Lower lobe of right lung (tissue), 2 donors: ENCODE results near the gene UQCRHL. TPM values are rescaled to one million over a fixed set of nuclear protein-coding genes. Genes with fewer than 3 reads are reported as not detected.

Experiments
- ATAC-seq, 2 donors: fragments of 200-7000 bp; cut with Tn5 transposase; one replicate each; pipeline ENCODE4 v1.9.1; 2020 to 2022; ENCODE audit warnings: mild to moderate bottlenecking in 2 of 2, moderate library complexity in 2 of 2
- DNase-seq: peaks from one replicate; pipeline ENCODE4 v3.0.0-alpha.2; 2020
- H3K27ac ChIP-seq: fragments of 200-600 bp; one replicate; pipeline ENCODE4 v1.8.0; 2022
- H3K27me3 ChIP-seq: fragments of 200-600 bp; one replicate; pipeline ENCODE4 v1.8.0; 2022; ENCODE audit warnings: low read depth
- H3K36me3 ChIP-seq: fragments of 200-600 bp; one replicate; pipeline ENCODE4 v1.8.0; 2022; ENCODE audit warnings: mild to moderate bottlenecking
- H3K4me1 ChIP-seq: fragments of 200-600 bp; one replicate; pipeline ENCODE4 v1.8.0; 2022
- H3K4me3 ChIP-seq: fragments of 200-600 bp; one replicate; pipeline ENCODE4 v1.8.0; 2022; ENCODE audit warnings: mild to moderate bottlenecking
- H3K9me3 ChIP-seq: fragments of 200-600 bp; one replicate; pipeline ENCODE4 v1.8.0; 2022
- intact Hi-C: fragments of 100-400 bp; cut with DNase I; formaldehyde crosslinking; loops from one replicate; pipeline ENCODE4 v1.11.0; 2022
- total RNA-seq: library from RNA; stranded (reverse); fragmentation: NEBNext Ultra II Directional; extraction: Animal tissue kit (Norgen Biotek cat#: 25700); gene quantifications from one replicate; pipeline ENCODE4 v1.2.1, GENCODE V29; 2021
- TF ChIP-seq, protein P1 (sequence below): fragments of 200-600 bp; IDR thresholded peaks from one replicate; pipeline ENCODE4 v1.8.0; 2022; ENCODE audit warnings: antibody characterized with exemption, mild to moderate bottlenecking
- donor health status: DM: no; HTN: yes; CAD: no; lungs with severe emphysema.

UQCRHL gene
- total RNA-seq, 1 donor from 2014 or later, result 1.1 TPM

GRCh38 chr1:15850471-15851001 lies 43.1 kb upstream of the UQCRHL start:
- TF ChIP-seq, protein P1, sequence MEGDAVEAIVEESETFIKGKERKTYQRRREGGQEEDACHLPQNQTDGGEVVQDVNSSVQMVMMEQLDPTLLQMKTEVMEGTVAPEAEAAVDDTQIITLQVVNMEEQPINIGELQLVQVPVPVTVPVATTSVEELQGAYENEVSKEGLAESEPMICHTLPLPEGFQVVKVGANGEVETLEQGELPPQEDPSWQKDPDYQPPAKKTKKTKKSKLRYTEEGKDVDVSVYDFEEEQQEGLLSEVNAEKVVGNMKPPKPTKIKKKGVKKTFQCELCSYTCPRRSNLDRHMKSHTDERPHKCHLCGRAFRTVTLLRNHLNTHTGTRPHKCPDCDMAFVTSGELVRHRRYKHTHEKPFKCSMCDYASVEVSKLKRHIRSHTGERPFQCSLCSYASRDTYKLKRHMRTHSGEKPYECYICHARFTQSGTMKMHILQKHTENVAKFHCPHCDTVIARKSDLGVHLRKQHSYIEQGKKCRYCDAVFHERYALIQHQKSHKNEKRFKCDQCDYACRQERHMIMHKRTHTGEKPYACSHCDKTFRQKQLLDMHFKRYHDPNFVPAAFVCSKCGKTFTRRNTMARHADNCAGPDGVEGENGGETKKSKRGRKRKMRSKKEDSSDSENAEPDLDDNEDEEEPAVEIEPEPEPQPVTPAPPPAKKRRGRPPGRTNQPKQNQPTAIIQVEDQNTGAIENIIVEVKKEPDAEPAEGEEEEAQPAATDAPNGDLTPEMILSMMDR, result no peak
- Histone ChIP-seq H3K9me3 (no peaks in the 10 kb centered on the region), H3K4me3 (peak overlapping the region; percentile 79), H3K27me3 (no peaks in the 10 kb centered on the region), H3K36me3 (no peaks in the 10 kb centered on the region), H3K4me1 (peaks cover 48% of the 10 kb centered on the region), H3K27ac (peak overlapping the region; percentile 99)
- intact Hi-C loops, result no loop called here
- ATAC-seq (no peak), DNase-seq (no peak)

DNA sequence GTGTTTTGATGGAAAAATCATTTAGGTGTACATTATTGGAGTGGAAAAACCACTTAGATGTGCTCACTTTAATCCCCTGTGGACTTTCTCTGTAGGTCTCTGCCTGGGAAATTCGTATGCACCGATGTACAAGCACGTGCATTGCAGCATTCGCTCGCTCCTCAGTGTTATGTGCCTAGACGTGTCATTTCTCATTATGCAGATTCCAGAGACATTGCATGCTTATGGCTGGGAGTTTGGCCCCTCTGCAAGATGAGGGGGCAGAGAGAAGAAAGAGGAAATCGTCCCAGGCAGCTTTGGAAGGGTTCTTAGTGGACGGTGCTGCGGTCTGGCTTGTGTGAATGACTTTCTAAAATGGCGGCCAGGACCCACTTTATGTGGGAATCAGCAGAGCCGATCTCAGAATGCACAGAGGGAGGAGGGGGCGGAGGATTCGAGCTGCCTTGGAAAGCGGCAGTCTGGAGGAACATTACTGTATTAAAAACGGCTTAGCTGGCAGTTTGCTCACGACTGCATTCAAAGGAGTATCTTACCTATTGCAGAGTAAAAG lies 42.4 kb upstream of the UQCRHL start:
- intact Hi-C loops, result no loop called here
- DNase-seq (no peak), ATAC-seq (peak in 1 of 2 donors; percentile 9)
- H3K27ac ChIP-seq, result peak overlapping the region; percentile 99
- H3K4me1 ChIP-seq, result peaks cover 48% of the 10 kb centered on the region
- TF ChIP-seq, protein P1, result no peak
- no peaks in the 10 kb centered on the region for H3K36me3 ChIP-seq
- no peaks in the 10 kb centered on the region for H3K27me3 ChIP-seq
- H3K9me3 ChIP-seq, result no peaks in the 10 kb centered on the region
- peak overlapping the region; percentile 79 for H3K4me3 ChIP-seq

DNA sequence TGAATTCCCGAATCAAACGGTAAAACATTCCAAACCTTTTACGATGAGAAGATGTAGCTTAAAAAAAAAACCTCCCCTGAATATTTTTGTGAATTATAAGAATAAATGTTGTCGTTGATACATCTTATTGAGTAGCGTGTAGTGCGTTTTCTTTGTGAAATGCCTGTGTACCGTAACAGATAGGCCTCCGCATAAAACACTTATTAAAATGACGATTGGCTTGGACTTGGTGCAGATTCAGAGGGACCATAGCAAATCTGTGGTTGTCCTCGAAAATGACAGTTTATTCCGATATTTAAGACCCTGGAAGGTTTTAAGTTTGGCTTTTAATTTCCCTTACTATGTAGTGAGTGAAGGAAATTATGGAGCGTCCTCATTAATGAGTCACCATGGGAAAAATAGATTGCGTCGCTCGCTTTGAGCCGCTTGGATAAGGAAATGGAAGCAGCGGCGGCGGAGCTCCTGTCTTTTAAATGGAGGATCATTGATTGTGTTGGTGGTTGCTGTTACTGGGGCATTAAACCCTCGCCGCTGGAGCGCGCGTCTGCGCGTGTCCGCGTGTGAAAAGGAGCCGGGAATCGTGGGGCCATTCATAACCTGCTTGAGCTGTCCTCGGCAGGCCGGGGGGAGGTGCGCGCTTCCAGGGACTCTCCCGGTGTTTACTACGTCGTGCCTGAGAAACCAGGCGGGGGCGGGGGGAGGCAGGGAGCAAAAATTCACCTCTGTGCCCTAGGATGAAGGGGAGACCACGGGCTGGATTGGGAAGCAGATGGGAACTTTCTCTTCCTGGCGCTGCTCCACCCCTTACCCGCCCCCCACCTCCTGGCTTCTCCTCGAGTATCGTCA lies 41.7 kb upstream of the UQCRHL start:
- Histone ChIP-seq H3K27me3 (no peaks in the 10 kb centered on the region), H3K27ac (peak overlapping the region; percentile 99), H3K4me1 (peaks cover 49% of the 10 kb centered on the region), H3K36me3 (no peaks in the 10 kb centered on the region), H3K4me3 (peak overlapping the region; percentile 79), H3K9me3 (no peaks in the 10 kb centered on the region)
- peak; percentile 62 to 65 for ATAC-seq
- DNase-seq, result peak; percentile 88
- TF ChIP-seq, protein P1, result no peak
- intact Hi-C loops, result no loop called here

GRCh38 chr1:15848143-15848928 lies 40.9 kb upstream of the UQCRHL start:
- Histone ChIP-seq H3K27me3 (no peaks in the 10 kb centered on the region), H3K4me3 (peak overlapping the region; percentile 79), H3K27ac (peak overlapping the region; percentile 99), H3K9me3 (no peaks in the 10 kb centered on the region), H3K36me3 (no peaks in the 10 kb centered on the region), H3K4me1 (peaks cover 49% of the 10 kb centered on the region)
- peak; percentile 69 for DNase-seq
- TF ChIP-seq, protein P1, result no peak
- intact Hi-C loops, result no loop called here
- ATAC-seq, result peak; percentile 16 to 30

- H3K36me3 ChIP-seq, result no peaks in the 10 kb centered on the region
- intact Hi-C loops, result no loop called here
- no peaks in the 10 kb centered on the region for H3K9me3 ChIP-seq
- peaks cover 44% of the 10 kb centered on the region for H3K4me1 ChIP-seq
- DNase-seq (no peak), ATAC-seq (no peak)
- peak overlapping the region; percentile 99 for H3K27ac ChIP-seq
- H3K4me3 ChIP-seq, result peak overlapping the region; percentile 79
- TF ChIP-seq, protein P1, result no peak
- no peaks in the 10 kb centered on the region for H3K27me3 ChIP-seq
Observed at GRCh38 chr1:15847893-15848142, 40.4 kb upstream of the UQCRHL start.
